GM19193 (cell line): Measurements from ENCODE around the gene AMPD3.

Source experiments
- POLR2A ChIP-seq: IDR thresholded peaks from 4 replicates; pipeline ENCODE4 v1.6.1; 2011; ENCODE audit not compliant: insufficient read depth, insufficient read length; ENCODE audit errors: extremely low read depth

AMPD3 gene

DNA sequence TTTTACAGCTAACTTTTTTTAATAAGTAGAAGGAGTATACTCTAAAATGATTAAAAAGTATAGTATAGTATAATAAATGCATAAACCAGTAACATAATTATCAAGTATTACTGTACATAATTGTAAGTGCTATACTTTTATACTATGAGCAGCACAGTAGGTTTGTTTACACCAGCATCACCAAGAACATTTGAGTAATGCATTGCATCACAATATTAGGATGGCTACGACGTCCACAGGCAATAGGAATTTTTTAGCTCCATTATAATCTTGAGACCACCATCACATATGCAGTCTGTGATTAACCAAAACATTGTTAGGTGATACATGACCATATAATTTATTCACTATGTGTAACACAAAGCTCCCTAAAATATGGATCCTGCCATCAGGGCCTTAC lies 65.5 kb downstream of the AMPD3 start:
- TF ChIP-seq POLR2A, result no peak

DNA sequence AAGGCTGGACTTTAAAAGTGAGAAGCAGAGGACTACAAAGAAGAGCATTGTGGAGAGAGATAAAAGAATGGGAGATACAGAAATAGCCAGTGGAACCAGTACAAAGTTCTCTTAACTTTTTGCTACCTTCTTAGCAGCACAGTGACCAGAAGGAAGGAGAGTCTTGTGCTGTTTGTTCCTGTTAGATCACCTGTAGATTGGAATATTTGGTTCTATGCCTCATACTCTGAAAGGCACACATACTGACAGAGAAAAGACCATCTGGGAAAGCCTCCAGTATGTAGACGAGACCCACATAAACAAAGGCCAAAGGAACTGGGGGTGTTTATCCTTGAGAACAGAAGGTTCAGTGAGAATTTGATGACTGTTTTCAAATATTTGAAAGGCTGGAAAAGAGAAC lies 67.2 kb downstream of the AMPD3 start:
- no peak for TF ChIP-seq POLR2A

DNA sequence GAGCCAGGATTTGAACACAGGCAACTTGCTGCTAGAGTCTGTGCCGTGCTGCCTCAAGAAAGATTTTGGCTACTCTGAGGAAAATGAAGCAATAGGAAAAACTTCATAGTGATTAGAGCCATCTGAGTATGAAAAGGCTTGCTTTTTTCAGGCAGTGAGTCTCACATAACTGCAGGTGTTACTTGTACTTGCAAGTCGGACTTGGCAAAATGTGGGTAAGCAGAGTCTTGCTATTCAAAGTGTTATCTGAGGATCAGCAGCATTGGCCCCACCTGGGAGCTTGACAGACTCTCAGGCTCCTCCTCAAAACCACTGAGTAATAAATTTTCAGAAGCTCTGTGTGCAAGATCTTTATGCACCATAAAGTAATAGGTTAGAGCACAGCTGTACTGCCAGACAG lies 67.9 kb downstream of the AMPD3 start:
- no peak for TF ChIP-seq POLR2A

DNA sequence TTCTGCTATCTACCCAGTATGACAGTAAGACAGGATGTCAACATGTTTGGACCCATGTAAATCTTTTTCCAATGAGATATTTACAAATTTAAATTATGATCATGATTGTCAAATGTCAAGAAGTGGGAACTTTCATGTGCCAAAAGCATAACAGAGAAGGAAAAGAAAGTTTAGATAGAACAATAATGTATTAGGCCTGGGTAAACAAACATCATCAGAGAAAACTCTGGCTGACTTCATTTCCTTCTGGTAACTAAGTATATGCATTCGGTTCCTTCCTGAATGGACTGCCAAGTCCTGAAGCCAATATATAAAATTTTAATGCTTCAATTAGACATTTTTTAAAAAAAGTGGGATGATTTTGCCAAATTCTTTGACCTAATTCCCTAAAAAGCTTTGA lies 69.4 kb downstream of the AMPD3 start:
- no peak for TF ChIP-seq POLR2A

DNA sequence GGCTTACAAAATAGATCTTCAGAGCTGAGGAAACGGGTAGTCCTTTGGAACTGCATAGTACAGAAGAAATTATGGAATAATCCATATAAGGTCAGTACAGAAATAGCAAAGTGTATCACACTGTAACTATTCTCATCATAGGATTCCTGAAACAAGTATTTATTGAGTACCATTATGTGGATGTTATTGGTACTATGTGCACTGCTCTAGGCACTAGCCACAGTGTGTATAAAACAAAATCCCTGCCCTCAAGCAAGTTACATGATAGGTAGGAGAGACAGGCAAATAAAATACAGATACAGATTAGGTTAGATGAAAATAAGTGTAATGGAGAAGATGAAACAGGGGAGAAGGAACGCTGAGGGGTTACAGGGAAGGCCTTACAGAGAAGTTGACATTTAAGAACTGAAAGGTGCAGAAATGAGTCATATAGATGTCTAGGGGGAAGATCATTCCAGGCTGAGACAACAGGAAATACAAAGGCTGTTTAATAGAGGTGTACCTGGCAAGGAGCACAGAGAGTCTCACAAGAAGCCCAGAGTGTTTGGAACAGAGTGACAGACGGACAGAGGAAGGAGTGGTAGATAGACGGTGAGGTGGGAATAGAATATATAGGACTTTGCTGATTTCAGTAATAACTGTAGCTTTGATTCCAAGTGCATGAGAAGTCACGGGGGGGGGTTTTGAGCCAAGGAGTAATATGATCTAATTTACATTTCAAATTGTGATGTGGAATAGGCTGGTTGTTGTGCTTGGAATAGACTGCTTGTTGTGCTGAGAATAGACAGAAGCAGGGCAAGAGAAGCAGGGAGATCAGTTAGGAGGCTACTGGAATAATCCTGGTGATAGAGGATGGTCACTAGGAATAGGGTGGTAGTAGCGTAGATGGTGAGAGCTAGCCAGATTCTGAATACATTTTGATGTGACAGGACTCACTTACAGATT lies 72.2 kb downstream of the AMPD3 start:
- TF ChIP-seq POLR2A, result no peak

DNA sequence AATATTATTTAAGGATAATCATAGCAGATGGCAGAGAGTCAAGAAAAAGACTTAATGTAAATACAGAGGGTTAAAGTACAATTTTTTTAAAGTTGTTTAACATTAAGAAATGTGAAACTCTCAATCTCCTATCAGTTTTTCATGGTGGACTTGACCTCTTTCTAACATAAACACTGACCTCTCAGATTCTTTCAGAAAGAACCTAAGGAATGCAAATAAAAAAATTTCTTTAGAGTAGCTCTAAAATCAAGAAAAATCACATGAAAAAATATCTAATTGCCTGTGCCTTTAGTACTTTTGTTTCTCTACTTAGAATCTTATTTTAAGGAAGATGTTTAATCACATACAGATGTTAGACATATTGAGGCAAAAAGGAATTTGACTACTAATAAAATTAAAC lies 73.1 kb downstream of the AMPD3 start:
- TF ChIP-seq POLR2A, result no peak

DNA sequence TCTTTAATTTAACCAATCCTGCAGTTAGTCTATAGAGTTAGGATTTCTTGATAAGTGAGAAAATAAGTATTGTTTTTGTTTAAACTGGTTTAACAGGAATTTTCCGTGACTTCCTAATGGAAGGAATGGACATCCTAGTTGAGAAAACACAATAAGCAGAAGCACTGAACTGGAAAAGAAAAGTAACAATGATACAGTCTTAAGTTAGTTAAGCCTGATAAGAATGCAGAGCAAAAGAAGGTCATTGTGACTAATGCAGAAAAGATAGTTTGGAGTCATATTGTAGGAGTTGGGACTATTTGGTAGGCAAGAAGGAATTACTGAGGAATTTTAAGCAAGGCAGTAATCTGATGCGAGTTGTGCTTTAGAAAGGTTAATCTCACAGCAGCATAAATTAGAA lies 74.2 kb downstream of the AMPD3 start:
- TF ChIP-seq POLR2A, result no peak

DNA sequence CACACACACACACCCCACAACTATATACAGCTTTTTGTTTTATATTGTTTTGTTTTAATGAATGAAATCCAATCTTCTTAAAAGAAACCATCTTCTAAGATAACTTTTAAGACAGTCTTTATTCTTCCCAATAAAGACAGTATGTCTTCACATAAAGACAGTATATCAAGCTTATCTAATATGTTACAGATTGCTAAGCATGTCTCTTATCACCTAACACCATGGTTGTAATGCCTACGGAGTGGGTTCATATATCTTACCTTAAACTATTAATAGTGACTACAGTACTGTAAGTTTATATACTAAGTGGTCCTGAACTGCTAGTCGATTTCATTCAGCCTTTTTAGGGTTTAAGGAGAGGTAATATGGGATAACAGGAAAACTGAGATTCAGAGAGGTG lies 77.5 kb downstream of the AMPD3 start:
- no peak for TF ChIP-seq POLR2A

DNA sequence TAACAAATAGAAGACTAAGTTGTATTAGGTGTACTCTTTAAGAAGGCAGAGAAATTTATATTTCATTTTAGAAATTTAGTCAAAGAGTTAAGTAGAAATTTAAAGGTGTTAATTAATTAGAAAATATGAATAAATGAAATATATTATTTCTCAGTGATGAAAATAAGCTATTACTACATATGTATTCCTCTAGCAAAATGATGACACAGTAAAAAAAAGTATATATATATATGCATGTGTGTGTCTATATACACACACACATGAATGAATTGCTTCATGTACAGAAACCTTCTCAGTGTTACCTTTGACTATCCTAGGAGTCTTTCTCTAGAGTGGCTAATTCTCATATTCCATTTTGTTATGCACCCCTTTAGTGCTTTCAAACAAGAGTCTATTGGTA lies 78.3 kb downstream of the AMPD3 start:
- no peak for TF ChIP-seq POLR2A

DNA sequence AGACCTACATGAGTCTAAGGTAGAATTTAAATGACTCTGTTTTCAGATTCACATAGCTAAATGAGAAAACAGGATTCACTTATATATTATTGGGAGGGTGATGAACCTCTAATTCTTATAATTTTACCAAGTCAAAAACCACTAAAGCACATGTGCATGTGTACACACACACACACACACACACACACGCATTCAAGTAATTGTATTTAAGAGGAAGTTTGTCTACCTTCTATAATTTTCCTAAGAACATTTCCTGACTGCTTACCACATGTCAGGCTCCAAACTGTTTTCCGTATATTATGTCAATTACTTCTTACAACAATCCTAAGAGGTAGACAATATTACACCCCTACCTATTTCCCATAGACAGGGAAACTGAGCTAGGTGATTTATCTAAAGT lies 79.3 kb downstream of the AMPD3 start:
- no peak for TF ChIP-seq POLR2A

DNA sequence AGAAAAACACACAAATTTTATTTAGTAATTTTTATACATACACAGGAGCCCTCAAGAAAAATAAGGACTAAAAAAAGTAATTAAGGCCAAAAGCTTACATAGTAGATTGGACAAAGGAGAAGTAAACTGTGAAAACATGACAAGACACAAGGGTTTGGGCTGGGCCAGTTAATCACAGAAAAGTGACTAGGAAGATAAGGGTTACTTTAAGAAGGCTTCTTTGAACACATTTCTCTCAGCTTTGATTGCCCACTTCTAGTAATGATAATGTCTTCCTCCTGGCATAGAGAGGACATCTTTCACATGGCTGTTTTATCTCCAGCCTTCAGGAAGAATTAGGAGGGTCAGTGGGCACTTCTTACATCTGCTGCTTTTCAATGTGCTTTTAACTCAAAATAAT lies 82.5 kb downstream of the AMPD3 start:
- TF ChIP-seq POLR2A, result no peak

DNA sequence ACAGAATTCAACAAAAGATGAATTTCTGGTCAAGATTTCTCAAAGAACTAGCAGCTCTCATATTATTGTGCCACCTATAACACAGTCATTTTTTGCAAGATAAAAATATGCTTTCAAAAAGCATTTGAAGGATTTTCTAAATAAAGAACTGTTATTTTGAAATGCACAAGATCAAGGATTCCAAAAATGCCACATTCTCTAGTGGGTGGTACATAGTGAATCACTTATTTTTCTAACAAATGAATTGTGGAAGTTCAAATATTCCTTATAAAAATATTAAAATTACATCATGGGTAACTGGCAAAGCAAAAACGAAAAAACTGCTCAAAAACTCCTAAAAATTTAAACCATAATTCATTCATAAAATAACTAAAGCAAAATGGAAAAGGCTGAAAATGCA lies 83.9 kb downstream of the AMPD3 start:
- TF ChIP-seq POLR2A, result no peak

DNA sequence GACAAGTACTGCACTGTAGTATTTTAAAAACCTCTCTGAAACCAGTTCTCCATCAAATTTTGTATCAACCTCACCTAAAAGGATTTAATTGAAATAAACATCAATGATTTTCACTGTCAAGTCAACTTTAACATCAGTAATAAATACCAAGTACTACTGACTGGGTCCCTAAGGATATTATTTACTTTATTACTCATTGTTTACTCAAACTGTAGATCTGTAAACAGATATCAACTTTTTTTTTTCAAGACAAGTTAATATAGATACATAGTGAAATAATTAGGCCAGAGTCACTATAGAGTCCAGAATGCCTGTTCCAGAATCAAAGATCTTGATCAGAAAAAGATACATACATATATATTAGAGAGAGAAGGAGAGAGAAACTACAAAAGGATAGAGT lies 84.3 kb downstream of the AMPD3 start:
- no peak for TF ChIP-seq POLR2A

DNA sequence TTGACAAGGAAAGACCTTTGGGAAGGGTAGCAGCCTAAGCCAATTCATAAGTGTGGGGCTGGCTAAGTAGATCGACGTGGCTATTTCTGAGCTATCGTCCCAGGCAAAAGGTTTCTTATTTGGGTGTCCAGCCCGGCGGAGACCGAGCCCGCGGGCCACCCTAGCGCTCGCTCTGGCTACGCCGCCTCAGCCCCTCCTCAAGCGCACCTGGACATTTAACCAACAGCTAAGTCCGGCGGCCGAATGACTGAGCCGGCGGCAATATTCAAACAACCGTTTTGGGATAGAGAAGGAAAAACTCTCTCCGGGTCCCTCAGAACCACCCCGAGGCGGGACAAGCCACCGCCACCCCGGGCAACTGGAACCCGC lies 85.5 kb downstream of the AMPD3 start:
- TF ChIP-seq POLR2A, result no peak

DNA sequence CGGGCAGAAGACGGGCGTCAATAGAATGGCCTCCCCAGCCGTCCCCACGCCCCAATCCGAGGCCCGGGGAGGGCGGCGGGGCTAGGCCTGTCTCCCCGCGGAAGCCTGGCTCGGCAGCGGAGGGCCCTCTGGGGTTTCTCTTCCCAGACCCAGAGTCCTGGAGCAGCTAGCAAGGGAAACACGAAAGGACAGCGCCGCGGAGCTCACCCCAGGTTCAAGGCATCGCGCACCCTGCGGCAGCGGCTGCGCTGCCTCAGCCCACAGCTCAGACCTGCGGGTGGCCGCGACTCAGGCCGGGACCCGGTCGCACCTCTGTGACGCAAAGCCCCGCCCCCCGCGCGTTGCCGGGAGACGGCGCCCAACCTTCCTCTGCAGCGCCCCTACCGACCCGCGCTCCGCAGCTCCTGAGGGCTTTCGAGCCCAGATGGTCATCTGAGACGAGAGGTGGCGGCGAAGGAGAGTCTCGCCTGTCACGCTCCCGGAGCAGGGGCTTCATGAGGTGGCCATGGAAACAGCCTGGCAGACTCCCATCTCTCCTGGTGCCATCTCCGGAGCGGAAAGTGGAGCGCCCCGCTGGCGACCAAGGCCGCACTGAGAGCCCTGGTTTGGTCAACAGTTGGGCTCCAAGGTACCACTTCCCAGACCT lies 86.0 kb downstream of the AMPD3 start, which contains the start of gene RNF141:
Gene RNF141, minus strand, starts transcription at position 273 of the 646 bp plus-strand sequence. CDS start 7,029 bp downstream, outside the sequence.
- peak; percentile 91 for TF ChIP-seq POLR2A

DNA sequence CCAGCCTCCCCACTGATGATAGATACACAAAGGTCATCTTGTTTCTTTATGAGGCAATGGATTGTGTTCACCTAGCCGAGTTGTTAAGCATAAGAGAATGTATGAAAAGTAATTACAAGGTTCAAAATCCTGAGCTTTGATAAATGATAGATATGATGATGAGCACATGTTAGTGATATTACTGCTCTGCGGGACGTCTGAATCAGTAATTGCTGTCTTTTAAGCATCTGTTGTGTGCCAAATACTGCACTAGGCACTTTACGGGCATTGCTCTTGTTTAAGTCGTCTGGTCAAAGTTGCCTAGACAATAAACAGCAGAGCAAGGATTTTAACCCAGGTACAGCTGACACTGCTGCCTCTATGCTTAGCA lies 86.5 kb downstream of the AMPD3 start:
- no peak for TF ChIP-seq POLR2A
